Stimulated activated CD4-positive, alpha-beta T cell treated with anti-CD3 and anti-CD28 coated beads, TNF-alpha, amount 100 ng/mL, for 4 hours (primary cell): ENCODE measurements around the gene MS4A15.

Experiments
- DNase-seq, 3 experiments: peaks; one replicate each; pipeline ENCODE4 v3.0.0-alpha.2; 2020; ENCODE audit warnings: low read depth in 3 of 3

Gene MS4A15

DNA sequence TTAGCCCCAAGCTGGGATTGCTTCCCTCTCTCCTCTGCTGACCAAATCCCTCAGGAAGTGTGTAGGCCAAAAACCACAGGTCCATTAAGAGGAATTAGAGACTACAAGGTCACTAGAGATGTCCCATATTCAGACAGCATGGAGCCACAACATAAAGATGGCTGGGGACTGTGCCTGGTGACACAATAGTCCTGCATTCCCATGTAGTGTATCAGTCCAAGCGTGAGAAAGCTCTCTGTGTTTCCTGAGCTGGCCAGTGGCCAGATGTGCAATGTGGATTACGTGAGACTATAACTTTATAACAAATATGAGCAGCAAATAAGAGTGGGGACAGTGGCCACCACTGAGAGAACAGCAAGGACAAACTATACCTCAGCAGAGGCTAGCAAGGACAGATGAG is 20.9 kb downstream of the MS4A15 start:
- no peak for DNase-seq

DNA sequence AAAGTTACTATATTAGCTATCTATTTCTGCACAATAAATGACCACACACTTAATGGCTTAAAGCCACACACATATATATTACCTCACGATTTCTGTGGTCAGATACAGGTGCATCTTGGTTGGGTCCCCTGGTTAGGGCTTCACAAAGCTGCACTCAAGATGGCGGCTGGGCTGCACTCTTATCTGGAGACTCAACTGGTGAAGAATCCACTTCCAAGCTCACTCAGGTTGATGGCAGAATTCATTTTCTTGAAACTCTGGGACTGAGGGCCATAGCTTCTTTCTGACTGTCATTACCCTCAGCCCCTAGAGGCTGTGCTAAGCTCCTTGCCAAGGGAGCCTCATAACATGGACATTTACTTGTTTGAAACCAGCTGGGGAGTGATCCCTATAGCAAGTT is 23.4 kb downstream of the MS4A15 start:
- no peak for DNase-seq

DNA sequence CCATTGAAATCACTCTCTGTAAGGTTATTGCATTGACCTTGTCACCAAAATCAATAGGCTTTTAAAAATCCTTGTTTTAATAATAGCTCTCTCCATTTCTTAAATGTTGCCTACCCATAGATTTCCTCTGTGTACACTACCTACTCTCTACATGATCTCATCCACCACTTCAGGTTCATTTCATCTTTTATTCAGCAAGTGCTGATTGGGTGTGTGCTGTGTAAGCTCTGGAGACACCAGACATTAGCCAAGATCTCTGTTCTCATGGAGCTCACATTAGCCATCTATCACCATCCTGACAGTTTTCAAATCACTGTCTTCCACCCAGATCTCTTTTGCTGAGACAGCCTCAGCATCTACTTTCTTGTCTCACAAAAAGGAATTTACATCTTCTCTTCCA is 24.1 kb downstream of the MS4A15 start:
- no peak for DNase-seq

DNA sequence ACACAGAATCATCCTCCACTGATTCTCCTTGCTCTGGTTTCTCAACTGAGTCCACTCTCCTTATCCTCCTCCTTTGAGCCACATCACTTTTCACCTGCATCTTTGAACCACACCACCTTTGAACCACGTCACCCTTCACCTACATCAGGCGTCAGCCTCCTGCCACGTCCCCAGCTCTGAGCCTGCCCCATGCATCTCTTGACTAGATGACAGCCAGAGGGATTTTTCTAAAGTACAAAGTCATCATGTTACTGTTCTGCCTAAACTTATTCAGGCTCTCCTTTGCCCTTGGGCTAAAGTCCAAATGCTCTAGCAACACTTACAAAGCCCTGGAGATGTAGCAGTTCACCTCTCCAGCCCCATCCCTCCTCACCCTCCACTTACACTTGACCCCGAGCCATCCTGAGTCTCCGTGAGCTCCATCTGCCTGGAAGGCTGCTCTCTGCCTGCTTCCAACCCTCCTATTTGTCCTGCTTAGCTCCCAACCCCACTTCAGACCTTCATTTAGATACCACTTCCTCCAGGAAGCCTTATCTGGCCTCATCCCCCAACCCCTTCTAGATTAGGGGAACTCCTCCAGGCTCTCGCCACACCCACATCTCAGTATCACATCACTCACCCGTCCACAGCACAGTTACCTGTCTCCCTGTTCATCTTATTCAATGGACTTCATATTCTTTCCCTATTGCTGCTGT is 24.8 kb downstream of the MS4A15 start:
- DNase-seq, result no peak

DNA sequence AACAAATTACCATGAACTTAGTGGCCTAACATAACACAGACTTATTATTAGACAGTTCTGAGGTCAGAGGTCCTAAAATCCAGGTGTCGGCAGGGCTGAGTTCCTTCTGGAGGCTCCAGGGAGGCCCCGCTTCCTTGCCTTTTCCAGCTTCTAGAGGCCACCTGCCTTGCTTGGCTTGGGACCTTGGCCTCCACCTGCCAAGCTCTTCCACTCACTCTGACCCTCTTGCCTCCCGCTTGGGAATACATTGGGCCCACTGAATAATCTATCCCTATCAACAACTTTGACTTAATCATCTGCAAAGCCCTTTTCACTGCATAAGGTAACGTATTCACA is 25.3 kb downstream of the MS4A15 start:
- DNase-seq, result no peak

DNA sequence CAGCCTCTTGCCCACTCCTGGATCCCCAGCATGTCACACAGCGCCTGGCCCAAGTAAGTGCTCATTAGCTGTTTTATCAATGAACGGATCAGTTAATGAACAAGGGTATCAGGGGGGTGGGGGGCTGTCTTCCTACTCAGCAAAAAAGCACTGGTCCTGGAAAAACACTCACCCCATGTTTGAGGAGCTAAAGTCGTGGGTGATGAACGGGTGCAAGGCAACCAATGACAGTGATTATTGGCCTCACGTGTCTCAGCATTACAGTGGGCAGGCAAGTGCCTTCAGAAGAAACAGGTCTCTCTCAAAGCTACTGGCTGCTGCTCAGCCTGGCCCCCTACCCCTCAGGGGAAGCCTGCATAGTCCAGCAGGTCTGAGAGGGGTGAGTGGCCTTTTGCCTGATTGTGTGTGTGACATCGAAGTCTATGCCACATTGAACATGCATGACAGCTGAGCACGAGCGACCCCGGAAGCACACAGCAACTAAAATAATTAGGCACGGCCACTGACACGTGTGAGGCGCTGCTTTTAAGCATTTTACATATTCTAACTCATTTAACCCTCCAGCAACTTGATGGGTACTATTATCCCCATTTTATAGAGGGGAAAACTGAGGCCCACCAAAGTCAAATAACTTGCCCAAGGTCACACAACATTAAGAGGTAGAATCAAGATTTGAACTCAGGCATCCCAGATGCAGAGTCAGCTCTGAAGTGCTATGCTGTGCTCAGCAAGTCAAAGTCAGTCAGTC is 25.9 kb downstream of the MS4A15 start:
- no peak for DNase-seq

DNA sequence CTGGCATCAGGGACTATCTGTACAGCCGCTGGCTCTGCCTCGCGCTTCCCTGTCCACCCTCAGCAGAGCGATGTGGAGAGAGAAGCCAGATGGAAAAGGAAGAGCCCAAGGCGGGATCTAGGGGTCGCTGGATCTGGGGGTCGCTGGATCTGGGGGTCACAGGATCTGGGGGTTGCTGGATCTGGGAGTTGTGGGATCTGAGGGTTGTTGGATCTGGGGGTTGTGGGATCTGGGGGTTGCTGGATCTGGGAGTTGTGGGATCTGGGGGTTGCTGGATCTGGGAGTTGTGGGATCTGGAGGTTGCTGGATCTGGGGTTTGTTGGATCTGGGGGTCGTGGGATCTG is 26.4 kb downstream of the MS4A15 start:
- no peak for DNase-seq

DNA sequence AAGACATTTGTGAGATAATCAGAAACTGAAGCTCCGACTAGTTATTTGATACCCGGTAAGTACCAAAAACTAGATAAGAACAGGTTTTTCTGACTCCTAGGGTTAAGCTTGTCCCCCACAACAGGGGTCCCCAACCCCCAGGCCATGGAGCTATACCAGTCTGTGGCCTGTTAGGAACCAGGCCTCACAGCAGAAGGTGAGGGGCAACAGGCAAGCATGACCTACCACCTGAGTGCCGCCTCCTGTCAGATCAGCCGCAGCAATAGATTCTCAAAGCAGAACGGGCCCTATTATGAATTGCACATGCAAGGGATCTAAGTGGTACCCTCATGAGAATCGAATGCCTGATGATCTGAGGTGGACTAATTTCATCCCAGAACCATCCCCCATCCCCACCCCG is 27.2 kb downstream of the MS4A15 start:
- DNase-seq, result no peak

DNA sequence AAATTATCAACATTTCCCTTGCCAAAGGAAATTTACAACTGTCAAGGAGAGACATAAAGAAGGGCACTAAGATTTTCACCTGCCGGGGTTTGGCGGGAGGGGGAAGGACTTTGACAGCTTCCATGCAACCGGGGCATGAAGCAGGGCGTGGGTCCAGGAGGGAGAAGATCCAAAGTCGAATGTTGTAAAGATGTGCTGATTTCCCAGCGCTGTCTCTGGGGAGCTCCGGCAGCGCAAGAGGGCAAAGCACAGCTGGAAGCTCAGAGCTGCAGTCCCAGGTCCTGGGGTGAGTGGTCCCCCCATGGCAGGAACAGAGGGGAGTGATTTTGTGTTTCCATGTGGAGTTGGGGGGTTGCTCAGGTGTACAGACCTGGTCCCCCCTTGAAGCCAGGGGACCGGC is 28.5 kb downstream of the MS4A15 start, which contains the start of gene MS4A10:
Gene MS4A10 (plus strand): TSS at position 198 of the 400 bp plus-strand sequence. CDS start 5,003 bp downstream, outside the sequence.
- DNase-seq, result no peak

DNA sequence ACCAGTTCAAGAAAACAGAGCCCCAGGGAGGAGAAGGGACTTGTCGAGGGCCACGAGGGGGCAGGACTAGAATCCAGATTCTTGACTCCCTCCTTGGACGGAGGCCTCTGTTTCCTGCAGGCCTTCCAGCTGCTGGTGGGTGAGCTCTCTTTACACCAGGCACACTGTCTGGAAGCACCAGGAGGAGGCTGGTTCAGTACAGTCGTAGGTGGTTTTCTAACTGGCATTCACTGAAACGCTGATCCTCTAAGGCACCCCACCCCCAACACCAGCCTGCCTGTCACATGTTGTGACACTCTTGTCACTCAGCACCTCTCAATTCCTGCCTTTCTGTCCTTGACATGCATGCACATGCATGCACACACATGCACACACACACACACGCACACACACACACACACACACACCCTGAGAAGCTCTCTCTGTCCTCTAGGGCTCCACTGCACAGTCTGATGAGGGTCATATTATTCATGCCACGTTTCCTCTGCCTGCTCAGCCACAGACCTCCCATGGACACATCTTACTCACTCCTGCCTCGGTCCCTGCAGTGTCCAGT is 29.2 kb downstream of the MS4A15 start:
- DNase-seq, result no peak

DNA sequence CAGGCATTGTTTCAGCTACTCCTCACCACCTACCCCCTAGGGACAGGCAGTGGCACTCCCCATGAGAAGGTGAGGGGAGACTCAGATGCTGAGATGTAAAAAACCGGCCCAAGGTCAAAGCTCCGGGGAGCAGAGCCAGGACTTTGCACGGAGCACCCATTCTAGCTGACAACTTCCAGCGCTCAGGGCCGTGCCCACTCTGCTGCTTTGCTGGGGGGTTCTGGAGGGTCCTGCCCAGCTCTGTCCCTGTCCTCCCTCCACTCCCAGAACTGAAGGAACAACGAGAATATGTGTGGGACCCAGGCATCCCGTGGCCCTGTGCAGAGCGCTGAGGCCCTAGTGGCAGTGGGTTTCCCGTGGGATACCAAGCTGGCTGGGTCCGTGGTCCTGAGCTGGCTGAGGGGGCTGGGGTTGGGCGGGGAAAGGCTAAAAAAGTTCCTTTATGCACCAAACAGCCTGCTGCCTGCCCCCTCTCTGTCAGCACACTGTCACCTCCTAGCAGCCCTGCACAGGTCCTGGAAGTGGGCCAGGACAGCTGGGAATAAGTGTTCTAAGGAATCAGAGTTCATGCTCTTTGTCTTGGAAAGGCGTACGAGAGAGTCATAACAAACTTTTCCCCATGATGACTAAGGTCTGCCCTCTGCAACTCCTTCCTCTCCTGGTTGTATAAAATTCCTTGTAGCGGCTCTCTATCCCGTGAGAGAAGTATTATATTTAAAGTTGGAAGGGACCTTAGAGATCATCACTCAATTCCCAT is 30.3 kb downstream of the MS4A15 start:
- no peak for DNase-seq

DNA sequence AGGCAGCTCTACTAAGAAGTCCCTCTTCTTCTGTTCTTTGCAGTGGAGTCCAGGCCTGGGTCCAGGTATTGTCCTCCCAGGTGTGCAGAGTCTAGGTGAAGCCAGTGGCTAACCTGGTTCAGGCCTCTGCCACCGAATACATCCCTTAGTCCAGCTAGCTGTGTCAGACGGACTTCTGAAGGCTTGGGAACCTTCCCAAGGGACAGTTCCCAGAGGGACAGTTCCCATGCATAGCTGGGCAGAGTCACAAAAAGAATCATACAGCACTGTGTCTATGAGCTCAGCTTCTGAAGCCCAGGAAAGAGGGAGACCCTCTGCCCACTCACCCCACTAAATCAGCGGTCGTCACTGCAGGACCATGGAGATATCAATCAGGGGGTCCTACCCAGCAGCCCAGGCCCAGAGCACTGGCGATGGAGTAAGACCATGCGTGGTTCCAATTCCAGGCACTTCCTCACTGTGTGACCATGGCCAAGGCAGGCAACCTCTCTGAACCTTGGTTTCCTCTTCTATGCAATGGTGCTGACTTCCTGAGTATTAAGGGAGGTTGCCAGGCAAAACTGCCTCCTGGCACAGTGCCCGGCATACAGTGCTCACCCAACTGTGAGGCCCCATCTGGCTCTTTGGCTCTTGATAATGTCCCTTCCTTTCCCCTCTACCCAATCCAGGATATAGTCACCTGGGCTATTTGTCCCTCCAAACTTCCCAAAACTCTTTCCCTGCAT is 31.9 kb downstream of the MS4A15 start:
- DNase-seq, result no peak

DNA sequence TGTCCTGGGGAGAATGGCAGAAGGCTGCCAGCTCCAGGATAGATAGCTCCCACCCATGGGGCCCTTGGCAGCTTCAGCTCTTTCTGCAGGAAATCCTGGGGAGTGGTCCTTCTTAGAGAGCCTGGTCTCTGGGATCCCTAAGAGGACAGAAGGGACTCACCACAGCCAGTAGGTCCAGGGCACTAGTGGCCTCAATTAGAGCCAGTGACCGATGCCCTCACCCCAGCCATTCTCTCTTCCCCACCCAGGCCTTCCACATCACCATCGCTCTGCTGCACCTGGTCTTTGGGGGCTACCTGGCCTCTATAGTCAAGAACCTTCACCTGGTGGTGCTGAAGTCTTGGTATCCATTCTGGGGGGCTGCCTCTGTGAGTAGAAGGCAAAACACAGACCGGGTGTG is 34.1 kb downstream of the MS4A15 start:
- no peak for DNase-seq

DNA sequence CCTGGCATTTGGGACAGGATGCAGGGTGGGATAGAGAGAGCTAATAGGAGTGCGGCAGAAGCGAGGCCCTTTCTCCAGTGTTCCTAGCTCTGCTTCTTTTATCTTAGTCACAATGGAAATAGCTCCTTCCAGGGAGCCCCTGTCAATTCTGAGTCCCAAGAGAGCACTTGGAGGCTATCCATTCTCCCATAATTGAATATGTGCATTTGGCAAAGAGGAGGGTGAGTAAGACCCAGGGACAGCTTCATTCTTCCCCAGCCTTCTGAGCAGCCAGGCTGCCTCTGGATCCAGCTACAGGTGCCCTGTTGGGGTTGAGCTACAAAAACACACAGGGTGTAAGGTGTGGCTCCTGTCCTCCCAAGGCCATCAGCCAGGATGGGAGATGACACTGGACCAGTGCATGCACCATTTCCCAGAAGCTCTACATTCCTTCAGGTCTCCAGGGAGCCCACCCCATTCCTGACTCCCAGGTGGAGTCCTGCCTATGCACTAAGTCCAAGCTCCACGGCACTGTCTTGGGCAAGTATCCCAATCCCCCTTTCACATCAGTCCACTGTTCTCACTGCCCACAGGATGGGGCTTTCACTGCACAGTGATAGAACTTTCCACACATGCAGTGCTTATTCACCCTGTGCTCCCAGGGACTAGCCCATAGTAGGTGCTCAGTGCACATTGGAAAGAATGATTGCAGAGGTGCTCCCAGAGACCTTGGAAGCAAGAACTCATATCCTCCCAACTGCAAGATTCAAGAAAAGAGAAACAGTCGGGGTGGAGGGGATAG is 34.7 kb downstream of the MS4A15 start:
- no peak for DNase-seq

DNA sequence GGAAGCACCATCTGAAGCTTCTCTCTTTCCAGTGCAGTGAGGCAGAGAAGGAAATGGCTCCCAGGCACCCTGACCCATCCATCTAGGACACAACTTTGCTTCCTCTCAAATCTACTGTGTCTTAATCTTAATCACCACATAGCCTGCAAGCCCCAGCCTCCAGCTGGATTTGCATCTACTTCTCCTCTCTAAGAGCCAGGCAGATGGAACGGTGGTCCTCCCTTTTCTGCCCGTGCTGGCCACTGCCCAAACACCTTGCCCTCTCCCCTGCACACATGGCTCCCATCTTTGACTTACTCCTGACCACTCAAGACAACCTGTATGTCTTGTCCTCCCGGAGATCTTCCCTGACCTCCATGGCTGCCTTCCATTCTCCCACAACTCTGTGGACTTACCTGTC is 35.9 kb downstream of the MS4A15 start:
- DNase-seq, result no peak

DNA sequence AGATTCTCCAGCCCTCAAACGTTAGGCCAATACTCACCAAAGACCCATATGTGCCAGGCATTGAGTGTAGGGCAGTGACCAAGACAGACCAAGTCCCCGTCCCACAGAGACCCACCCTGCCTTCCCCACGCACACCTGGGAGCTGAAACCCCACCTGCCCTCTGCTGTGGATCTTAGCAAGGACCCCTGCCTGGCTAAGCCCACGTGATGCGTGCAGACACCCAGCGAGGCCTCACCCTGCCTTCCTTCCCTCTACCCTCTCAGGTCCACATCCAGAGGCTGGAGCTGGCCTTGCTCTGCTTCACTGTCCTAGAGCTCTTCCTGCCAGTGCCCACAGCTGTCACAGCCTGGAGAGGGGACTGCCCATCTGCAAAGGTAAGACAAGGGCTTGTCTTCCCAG is 38.6 kb downstream of the MS4A15 start:
- DNase-seq, result no peak

DNA sequence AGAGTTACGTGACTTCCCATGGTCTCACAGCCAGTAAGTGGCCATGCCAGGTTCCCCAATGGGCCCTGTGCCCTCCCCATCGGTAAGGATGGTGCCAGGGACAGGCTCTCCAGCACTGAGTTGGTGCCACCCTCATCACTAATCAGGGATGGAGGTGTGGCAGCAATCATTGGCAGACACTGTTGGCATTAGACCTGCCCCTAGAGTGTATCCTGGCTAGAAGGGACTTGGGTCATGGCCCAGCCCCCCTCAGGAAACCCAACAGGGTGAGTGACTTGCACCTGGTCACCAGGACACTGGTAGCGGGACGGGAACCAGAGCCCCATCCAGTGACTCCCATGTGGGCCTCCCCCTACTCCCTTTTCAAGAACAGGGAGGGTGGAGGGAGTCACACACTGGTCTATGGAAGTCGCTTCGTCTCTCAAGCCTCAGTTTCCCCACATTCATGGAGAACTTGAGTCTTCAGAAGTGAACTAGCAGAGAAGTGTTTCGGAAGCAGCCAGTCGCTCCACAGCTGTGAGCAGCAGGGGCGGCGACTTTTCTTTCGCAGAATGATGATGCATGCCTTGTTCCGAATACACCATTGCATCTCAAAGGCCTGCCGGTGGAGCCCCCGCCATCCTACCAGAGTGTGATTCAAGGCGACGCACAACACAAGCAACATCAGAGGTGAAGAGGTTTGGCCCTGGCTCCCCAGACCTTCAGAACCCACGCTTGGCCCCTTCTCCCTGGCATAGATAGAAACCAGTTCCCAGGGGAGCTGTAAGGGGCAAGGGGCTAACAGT is 41.4 kb downstream of the MS4A15 start:
- DNase-seq, result no peak

DNA sequence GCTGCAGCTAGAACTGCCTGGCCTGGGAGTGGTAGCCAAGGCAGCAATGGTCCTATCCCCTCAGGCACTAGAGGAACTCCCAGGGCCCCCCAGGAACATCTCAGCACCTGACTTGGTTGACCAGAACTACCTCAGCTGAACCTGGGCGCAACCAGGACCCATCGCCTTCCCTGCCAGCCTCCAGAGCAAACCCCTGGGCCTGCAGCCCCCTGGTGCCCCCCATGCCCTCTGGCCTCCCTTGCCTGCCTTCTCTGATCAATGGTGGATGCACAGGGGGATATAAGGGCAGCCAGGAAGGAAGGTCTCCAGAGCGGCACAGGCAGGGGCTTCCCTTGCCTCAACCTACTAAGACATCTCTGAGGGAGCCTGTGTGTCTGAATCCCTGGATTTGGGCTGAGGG is 42.0 kb downstream of the MS4A15 start:
- no peak for DNase-seq

DNA sequence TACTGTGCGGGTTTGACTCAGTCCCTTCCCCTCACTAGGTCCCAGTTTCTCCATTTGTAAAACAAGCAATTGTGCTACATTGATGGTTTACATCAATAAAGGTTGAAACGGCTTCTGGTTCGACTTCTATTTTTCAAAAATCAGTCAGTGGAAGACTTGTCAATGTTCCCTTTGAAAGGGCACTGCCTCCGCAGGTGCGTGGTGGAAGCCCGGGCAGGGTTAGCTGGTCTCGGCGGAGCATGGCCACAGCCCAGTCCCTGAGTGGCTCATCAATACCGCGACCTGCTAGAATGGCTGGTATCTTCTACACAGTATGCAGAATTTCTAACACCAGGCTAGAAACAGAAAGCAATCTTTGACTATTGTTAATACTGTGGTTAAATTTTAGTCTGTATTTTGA is 44.5 kb downstream of the MS4A15 start:
- DNase-seq, result no peak

DNA sequence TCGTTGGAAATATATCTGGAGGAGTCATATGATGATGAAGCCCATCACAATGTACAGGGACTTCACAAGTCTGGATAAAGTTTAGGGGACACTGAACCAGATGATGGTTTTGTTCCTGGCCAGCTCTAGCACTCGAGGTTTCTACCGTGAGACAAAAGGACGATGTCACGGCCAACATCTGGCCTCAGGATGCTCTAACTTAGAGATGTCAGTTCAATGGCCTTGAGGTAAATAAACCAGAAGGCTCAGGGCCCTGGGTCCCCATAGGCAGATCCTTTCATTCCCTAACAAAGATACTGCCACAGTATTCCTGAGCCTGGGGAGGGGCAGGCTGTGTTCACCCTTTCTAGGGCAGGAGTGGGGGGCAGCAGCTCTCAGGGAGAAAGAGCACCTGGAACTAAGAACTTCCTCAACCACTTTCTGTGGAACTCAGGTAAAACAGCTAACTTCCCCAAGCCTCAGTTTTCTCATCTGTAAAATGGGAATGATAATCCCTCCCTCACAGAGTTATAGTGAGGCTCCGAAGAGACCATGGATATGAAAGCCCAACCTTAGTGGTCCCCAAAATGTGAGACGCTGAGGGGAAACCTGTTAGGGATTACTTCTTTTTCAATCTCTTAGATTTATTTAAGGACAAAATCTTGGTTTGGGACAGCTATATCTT is 46.7 kb downstream of the MS4A15 start:
- DNase-seq, result no peak
